Right lobe of liver (tissue), 4 donors: ENCODE data around the gene EHF.

Source experiments
- CTCF ChIP-seq, 4 donors: fragments of 200-600 bp in 3 of 4; fragments of 450-650 bp in 1 of 4; IDR thresholded peaks; one replicate each; pipeline versions ENCODE4 v1.5.1 to v1.8.0; 2016 to 2022; ENCODE audit warnings: antibody characterized with exemption in 4 of 4, mild to moderate bottlenecking in 2 of 4
- POLR2A ChIP-seq: fragments of 450-650 bp; IDR thresholded peaks from one replicate; pipeline ENCODE4 v1.6.1; 2017; ENCODE audit warnings: antibody characterized with exemption, mild to moderate bottlenecking
- donor health status: DM: no; HTN: no; CAD: no.
- donor health status: DM: no; HTN: no; CAD: no.
- donor health status: DM: no; HTN: yes; CAD: no.

- TF ChIP-seq CTCF (IDR thresholded peaks at IDR 0.05) (no peak), POLR2A (no peak)
Observed at GRCh38 chr11:34633640-34633989, 12.7 kb downstream of the EHF start.
